ENCODE measurements around the gene UGT1A4. TPM values are rescaled to one million over a fixed set of nuclear protein-coding genes. Genes with fewer than 3 reads are reported as not detected.

The UGT1A4 gene
- total RNA-seq = not detected

DNA sequence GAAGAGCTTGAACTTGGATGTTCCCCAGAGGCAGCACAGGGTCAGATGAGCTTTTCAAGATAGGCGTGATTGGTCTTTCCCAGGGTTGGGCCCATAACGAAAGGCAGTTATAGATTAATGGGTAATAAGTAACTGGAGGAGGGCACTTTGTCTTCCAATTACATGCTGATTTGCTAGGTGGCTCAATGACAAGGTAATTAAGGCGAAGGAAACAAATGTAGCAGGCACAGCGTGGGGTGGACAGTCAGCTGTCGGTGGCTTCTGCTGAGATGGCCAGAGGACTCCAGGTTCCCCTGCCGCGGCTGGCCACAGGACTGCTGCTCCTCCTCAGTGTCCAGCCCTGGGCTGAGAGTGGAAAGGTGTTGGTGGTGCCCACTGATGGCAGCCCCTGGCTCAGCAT, at the start of gene UGT1A4:
Gene UGT1A4, plus strand, starts transcription at position 185 of the 400 bp plus-strand sequence. Its CDS starts 85 bp downstream, at position 270.
- no peak for ATAC-seq (ENCODE audit: low FRiP score)
- TF ChIP-seq, protein P1, sequence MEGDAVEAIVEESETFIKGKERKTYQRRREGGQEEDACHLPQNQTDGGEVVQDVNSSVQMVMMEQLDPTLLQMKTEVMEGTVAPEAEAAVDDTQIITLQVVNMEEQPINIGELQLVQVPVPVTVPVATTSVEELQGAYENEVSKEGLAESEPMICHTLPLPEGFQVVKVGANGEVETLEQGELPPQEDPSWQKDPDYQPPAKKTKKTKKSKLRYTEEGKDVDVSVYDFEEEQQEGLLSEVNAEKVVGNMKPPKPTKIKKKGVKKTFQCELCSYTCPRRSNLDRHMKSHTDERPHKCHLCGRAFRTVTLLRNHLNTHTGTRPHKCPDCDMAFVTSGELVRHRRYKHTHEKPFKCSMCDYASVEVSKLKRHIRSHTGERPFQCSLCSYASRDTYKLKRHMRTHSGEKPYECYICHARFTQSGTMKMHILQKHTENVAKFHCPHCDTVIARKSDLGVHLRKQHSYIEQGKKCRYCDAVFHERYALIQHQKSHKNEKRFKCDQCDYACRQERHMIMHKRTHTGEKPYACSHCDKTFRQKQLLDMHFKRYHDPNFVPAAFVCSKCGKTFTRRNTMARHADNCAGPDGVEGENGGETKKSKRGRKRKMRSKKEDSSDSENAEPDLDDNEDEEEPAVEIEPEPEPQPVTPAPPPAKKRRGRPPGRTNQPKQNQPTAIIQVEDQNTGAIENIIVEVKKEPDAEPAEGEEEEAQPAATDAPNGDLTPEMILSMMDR (IDR thresholded peaks at IDR 0.05) = no peak

DNA sequence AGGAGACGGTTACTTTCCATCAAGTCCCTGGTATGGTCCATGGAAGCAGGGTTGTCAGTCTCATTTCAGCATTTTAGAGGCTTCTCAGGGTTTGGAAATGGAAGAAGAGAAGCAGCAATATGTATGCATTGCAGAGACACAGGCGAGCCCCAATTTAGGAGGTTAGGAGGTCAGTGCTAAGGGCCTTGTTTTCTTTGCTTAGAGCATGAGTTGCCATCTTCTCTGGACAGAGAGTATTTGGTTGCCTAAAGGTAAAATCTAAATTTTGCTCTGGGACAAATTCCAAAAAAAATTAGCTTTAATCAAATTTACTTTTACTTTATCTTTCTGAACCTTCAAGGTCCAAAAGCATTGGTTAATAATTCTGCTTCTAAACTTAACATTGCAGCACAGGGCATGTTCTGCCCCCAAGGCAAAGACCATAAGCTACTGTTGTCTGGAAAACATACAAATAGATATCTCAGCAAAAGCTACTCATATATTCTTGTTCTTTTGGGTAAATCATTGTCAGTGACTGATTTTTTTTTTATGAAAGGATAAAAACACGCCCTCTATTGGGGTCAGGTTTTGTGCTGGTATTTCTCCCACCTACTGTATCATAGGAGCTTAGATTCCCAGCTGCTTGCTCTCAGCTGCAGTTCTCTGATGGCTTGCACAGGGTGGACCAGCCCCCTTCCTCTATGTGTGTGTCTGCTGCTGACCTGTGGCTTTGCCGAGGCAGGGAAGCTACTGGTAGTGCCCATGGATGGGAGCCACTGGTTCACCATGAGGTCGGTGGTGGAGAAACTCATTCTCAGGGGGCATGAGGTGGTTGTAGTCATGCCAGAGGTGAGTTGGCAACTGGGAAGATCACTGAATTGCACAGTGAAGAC, 47.0 kb upstream of the UGT1A4 start, which contains the start of gene UGT1A9:
Gene UGT1A9, plus strand, starts transcription at position 609 of the 872 bp plus-strand sequence. Its CDS starts 37 bp downstream, at position 646.
- DNase-seq (ENCODE audit: low spot score) = no peak
- TF ChIP-seq, protein P1 (IDR thresholded peaks at IDR 0.05) = no peak
- ATAC-seq (ENCODE audit: low FRiP score) = no peak

More for the DNA sequence above, at the start of gene UGT1A4:
- DNase-seq (ENCODE audit: low spot score) = no peak

DNA sequence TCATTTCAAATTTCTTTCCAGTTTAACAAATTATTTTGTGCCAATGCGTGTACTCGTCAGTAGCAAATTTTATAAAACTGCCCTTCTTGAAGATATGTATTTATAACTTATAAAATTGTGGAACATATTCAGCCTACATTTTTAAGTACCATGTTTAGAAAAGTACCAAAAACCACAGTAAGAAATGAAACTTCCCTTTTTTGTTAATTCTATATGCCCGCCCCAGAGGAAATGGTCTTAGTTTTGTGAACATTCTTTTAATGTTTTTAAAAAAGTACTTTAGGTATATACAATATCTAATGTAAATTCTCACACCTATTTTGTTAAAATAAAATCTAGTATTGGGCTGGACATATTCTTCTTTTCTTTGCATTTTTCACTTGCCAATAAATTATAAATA, 45.6 kb upstream of the UGT1A4 start:
- DNase-seq (ENCODE audit: low spot score) (no peak), ATAC-seq (ENCODE audit: low FRiP score) (no peak)
- TF ChIP-seq, protein P1 (IDR thresholded peaks at IDR 0.05) = no peak

DNA sequence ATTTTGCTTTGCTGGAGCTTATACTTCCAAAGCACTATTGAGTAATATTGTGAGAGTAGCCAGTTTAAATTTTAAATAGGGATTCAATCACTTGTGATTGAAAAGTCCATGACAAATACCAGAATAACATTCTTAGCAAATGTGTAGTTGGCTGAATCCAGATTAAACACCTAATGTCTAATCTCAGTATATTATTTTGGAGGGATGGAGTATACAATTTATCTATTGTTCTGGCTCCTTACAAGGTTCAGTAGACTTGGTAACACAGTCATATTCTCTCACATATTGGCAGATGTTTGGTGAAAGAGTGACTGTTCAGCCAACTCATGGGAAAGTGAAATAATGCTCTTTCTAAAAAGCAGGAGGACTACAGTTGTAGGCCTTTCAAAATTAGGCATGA, 44.6 kb upstream of the UGT1A4 start:
- ATAC-seq (ENCODE audit: low FRiP score) = no peak
- TF ChIP-seq, protein P1 (IDR thresholded peaks at IDR 0.05) = no peak
- DNase-seq (ENCODE audit: low spot score) = no peak

DNA sequence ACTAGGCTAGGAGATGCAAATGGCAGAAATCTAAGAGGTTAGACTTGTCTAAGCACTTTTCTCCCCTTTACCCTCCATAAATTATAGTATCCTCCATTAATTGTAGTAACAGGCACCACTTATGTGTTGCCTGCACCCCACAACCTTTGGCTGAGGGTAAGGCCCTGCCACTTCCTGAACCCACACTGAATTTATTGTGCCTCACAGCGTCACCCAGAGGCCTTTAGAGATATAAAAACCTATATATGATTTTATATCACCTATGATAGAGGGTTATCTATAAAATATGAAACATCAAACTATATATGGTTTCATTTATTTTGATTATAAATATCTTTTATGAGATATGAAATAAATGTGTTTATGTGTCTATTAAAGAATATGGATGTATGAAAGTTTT, 44.2 kb upstream of the UGT1A4 start:
- no peak for ATAC-seq (ENCODE audit: low FRiP score)
- TF ChIP-seq, protein P1 (IDR thresholded peaks at IDR 0.05) = no peak

DNA sequence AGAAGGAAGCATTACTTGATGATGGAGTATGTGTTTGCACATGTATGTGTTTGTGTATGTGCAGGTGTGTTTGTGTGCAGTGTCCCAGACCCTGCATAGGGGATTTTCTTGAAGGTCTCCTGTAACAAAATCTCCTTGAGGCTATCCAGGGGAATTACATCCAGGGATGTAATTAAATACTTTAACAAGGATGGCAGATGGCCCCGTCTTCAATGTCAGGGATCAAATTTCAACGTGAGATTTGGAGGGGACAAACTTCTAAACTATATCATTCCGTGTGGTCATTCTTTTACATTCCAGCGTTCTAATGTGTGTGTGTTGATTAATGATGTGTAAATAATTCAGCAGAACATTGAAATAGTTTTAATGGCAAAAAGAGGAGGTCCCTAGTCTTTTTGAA, 43.5 kb upstream of the UGT1A4 start:
- TF ChIP-seq, protein P1 (IDR thresholded peaks at IDR 0.05) = no peak
- no peak for ATAC-seq (ENCODE audit: low FRiP score)
- DNase-seq (ENCODE audit: low spot score) = no peak

More for the DNA sequence above, 44.2 kb upstream of the UGT1A4 start:
- no peak for DNase-seq (ENCODE audit: low spot score)

DNA sequence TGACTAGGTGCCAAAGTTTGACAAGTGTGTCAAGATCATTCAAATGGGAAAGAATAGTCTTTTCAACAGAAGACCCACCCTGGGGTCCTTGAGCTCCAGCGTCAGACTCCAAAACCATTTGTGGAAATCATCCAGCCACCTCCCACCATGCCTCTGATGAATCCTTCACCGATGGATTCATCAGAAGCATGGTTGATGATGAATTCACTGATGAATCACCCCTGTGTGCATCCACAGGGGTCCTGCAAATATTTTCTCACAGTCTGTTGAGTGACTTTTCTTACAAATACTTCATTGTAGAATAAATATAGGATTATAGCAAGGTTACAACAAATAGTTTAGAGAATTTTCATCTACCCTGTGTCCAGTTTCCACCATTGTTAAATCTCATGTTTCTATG, 42.5 kb upstream of the UGT1A4 start:
- TF ChIP-seq, protein P1 (IDR thresholded peaks at IDR 0.05) = no peak
- DNase-seq (ENCODE audit: low spot score) (no peak), ATAC-seq (ENCODE audit: low FRiP score) (no peak)
